Osteoblast (primary cell): Measurements from ENCODE around the gene R3HCC1L. TPM values are rescaled to one million over a fixed set of nuclear protein-coding genes. Genes with fewer than 3 reads are reported as not detected.

Source experiments
- DNase-seq: peaks from one replicate; pipeline ENCODE4 v3.0.0; 2011; ENCODE audit warnings: low spot score, mixed read lengths; ENCODE audit not compliant: insufficient read length; ENCODE audit errors: missing footprints
- H2AFZ ChIP-seq: 2 replicates; pipeline ENCODE4 v1.6.0; 2011; ENCODE audit warnings: mild to moderate bottlenecking, low read length
- H3K27ac ChIP-seq: 2 replicates; pipeline ENCODE4 v1.5.1; 2011; ENCODE audit warnings: mild to moderate bottlenecking, low read depth, low read length, moderate library complexity
- H3K27me3 ChIP-seq: 2 replicates; pipeline ENCODE4 v1.6.0; 2012; ENCODE audit warnings: mild to moderate bottlenecking, control low read depth, inconsistent platforms, low read length, moderate library complexity; ENCODE audit not compliant: insufficient read depth
- H3K36me3 ChIP-seq: 2 replicates; pipeline ENCODE4 v1.5.1; 2011; ENCODE audit warnings: mild to moderate bottlenecking, low read length, control low read depth, moderate library complexity; ENCODE audit not compliant: insufficient read depth
- H3K4me1 ChIP-seq: 2 replicates; pipeline ENCODE4 v1.5.1; 2011; ENCODE audit warnings: mild to moderate bottlenecking, low read length, control low read depth, moderate library complexity; ENCODE audit not compliant: insufficient read depth
- H3K4me2 ChIP-seq: 2 replicates; pipeline ENCODE4 v1.6.0; 2011; ENCODE audit warnings: mild to moderate bottlenecking, low read length; ENCODE audit not compliant: insufficient read depth
- H3K4me3 ChIP-seq: fragments of 200-600 bp; sonication (generic); 3 replicates; pipeline ENCODE4 v1.5.1; 2012; ENCODE audit warnings: mild to moderate bottlenecking, low read length, inconsistent platforms; ENCODE audit not compliant: insufficient read depth
- H3K79me2 ChIP-seq: 2 replicates; pipeline ENCODE4 v1.6.0; 2012; ENCODE audit warnings: mild to moderate bottlenecking, low read length, control low read depth, inconsistent platforms; ENCODE audit not compliant: insufficient read depth
- H3K9me3 ChIP-seq: 2 replicates; pipeline ENCODE4 v1.5.1; 2011; ENCODE audit warnings: low read depth, low read length, control low read depth
- H4K20me1 ChIP-seq: 2 replicates; pipeline ENCODE4 v1.6.0; 2012; ENCODE audit warnings: mild to moderate bottlenecking, low read length, control low read depth; ENCODE audit not compliant: insufficient read depth
- CTCF ChIP-seq: IDR thresholded peaks from 2 replicates; pipeline ENCODE4 v1.5.1; 2011; ENCODE audit warnings: mild to moderate bottlenecking, low read depth, low read length, moderate library complexity; ENCODE audit errors: extremely low read depth
- total RNA-seq: library from RNA; depleted of rRNA; stranded (reverse); fragments of >200 nt; gene quantifications from 2 replicates; pipeline ENCODE4 v1.2.3, GENCODE V29; 2012

The R3HCC1L gene
- total RNA-seq, 1 donor: 15.9 TPM

GRCh38 chr10:98286419-98286818 lies 152.0 kb downstream of the R3HCC1L start:
- H3K27me3 ChIP-seq: peaks cover 31% of the 10 kb centered on the region
- no peaks in the 10 kb centered on the region for H4K20me1 ChIP-seq
- no peak overlapping the region for H3K4me3 ChIP-seq
- no peak for DNase-seq
- H3K79me2 ChIP-seq: no peaks in the 10 kb centered on the region
- no peaks in the 10 kb centered on the region for H3K4me1 ChIP-seq
- H3K4me2 ChIP-seq: no peak overlapping the region
- TF ChIP-seq CTCF: no peak
- H2AFZ ChIP-seq: no peak overlapping the region
- H3K9me3 ChIP-seq: no peaks in the 10 kb centered on the region
- H3K27ac ChIP-seq: no peak overlapping the region
- no peaks in the 10 kb centered on the region for H3K36me3 ChIP-seq

- H3K27me3 ChIP-seq: peaks cover 32% of the 10 kb centered on the region
- TF ChIP-seq CTCF: no peak
Observed at GRCh38 chr10:98287321-98287720, 152.9 kb downstream of the R3HCC1L start.

GRCh38 chr10:98289802-98290209 lies 155.3 kb downstream of the R3HCC1L start:
- Histone ChIP-seq H3K4me1 (no peaks in the 10 kb centered on the region), H2AFZ (no peak overlapping the region), H3K27ac (no peak overlapping the region), H4K20me1 (no peaks in the 10 kb centered on the region), H3K79me2 (no peaks in the 10 kb centered on the region), H3K27me3 (peaks cover 26% of the 10 kb centered on the region), H3K36me3 (no peaks in the 10 kb centered on the region), H3K4me2 (no peak overlapping the region), H3K4me3 (no peak overlapping the region), H3K9me3 (no peaks in the 10 kb centered on the region)
- no peak for TF ChIP-seq CTCF
- DNase-seq: no peak

More at GRCh38 chr10:98287321-98287720, 152.9 kb downstream of the R3HCC1L start:
- H3K27ac ChIP-seq: no peak overlapping the region
- no peaks in the 10 kb centered on the region for H3K79me2 ChIP-seq
- no peaks in the 10 kb centered on the region for H3K4me1 ChIP-seq
- H4K20me1 ChIP-seq: no peaks in the 10 kb centered on the region
- H3K9me3 ChIP-seq: no peaks in the 10 kb centered on the region
- no peak overlapping the region for H3K4me3 ChIP-seq
- no peaks in the 10 kb centered on the region for H3K36me3 ChIP-seq
- no peak overlapping the region for H3K4me2 ChIP-seq
- no peak overlapping the region for H2AFZ ChIP-seq
- no peak for DNase-seq

GRCh38 chr10:98292971-98293370 lies 158.5 kb downstream of the R3HCC1L start:
- peaks cover 17% of the 10 kb centered on the region for H3K4me1 ChIP-seq
- H3K4me2 ChIP-seq: no peak overlapping the region
- no peak for DNase-seq
- no peak overlapping the region for H2AFZ ChIP-seq
- H3K27me3 ChIP-seq: peaks cover 26% of the 10 kb centered on the region
- no peak overlapping the region for H3K27ac ChIP-seq
- no peaks in the 10 kb centered on the region for H3K9me3 ChIP-seq
- TF ChIP-seq CTCF: no peak
- no peaks in the 10 kb centered on the region for H3K36me3 ChIP-seq
- no peak overlapping the region for H3K4me3 ChIP-seq
- no peaks in the 10 kb centered on the region for H4K20me1 ChIP-seq
- H3K79me2 ChIP-seq: no peaks in the 10 kb centered on the region
